Esophagus muscularis mucosa (tissue), 4 donors: ENCODE measurements around the gene PIGZ. TPM values are rescaled to one million over a fixed set of nuclear protein-coding genes. Genes with fewer than 3 reads are reported as not detected.

Experiments
- DNase-seq: peaks from one replicate; pipeline ENCODE4 v3.0.0-alpha.2; 2017; ENCODE audit errors: extremely low spot score
- H3K27ac ChIP-seq, 4 donors: fragments of 200-600 bp; sonication (generic); replicated peaks in 1 of 4; 1 replicate in 3 of 4; 2 replicates in 1 of 4; pipeline ENCODE4 v1.5.1; 2016 to 2019; ENCODE audit warnings: mild to moderate bottlenecking in 1 of 4
- H3K27me3 ChIP-seq, 4 donors: fragments of 200-600 bp; sonication (generic); one replicate each; pipeline versions ENCODE4 v1.5.1 to v1.6.0; 2016 to 2019
- H3K36me3 ChIP-seq, 4 donors: fragments of 200-600 bp; sonication (generic); one replicate each; pipeline ENCODE4 v1.5.1; 2016 to 2019
- H3K4me1 ChIP-seq, 4 donors: fragments of 200-600 bp; sonication (generic); one replicate each; pipeline ENCODE4 v1.5.1; 2016 to 2019
- H3K4me3 ChIP-seq, 4 donors: fragments of 200-600 bp; sonication (generic); 1 replicate in 2 of 4; 2 replicates in 2 of 4; pipeline ENCODE4 v1.5.1; 2016 to 2019; ENCODE audit warnings: mild to moderate bottlenecking in 4 of 4, moderate library complexity in 1 of 4
- H3K9me3 ChIP-seq, 4 donors: fragments of 200-600 bp; sonication (generic); 1 replicate in 3 of 4; 2 replicates in 1 of 4; pipeline ENCODE4 v1.5.1; 2016 to 2019
- EP300 ChIP-seq: sonication (generic); formaldehyde crosslinking; IDR thresholded peaks from one replicate; pipeline ENCODE4 v1.6.1; 2017; ENCODE audit warnings: antibody characterized with exemption
- POLR2A ChIP-seq: fragments of 450-650 bp; IDR thresholded peaks from one replicate; pipeline ENCODE4 v1.6.1; 2017; ENCODE audit warnings: antibody characterized with exemption, moderate library complexity, mild to moderate bottlenecking, low read depth
- POLR2AphosphoS5 ChIP-seq, 2 donors: sonication (generic); formaldehyde crosslinking; IDR thresholded peaks; one replicate each; pipeline ENCODE4 v1.6.1; 2017; ENCODE audit warnings: antibody characterized with exemption in 2 of 2
- WGBS: methylation state at CpG from one replicate; pipeline ENCODE4 v1.1.5; 2018; 5-methylcytosine and 5-hydroxymethylcytosine counted together
- intact Hi-C: fragments of 100-400 bp; cut with DNase I; formaldehyde crosslinking; loops from one replicate; pipeline ENCODE4 v1.15.1; 2023
- total RNA-seq, 4 donors: library from RNA; depleted of rRNA; stranded (reverse); fragments of >200 nt; gene quantifications; one replicate each; pipeline versions ENCODE4 v1.1.0 to v1.2.1, GENCODE V29; 2016
- TF ChIP-seq, protein P1 (sequence below), 3 experiments: fragments of 200-600 bp in 2 of 3; fragments of 450-650 bp in 1 of 3; sonication (generic) in 2 of 3; IDR thresholded peaks; one replicate each; pipeline ENCODE4 v1.5.1; 2017 to 2019; ENCODE audit warnings: antibody characterized with exemption in 3 of 3, mild to moderate bottlenecking in 2 of 3, moderate library complexity in 1 of 3

Gene PIGZ
- total RNA-seq, 4 donors from 2014 or later, result 12.9 to 18.2 (median 15.4) TPM

DNA sequence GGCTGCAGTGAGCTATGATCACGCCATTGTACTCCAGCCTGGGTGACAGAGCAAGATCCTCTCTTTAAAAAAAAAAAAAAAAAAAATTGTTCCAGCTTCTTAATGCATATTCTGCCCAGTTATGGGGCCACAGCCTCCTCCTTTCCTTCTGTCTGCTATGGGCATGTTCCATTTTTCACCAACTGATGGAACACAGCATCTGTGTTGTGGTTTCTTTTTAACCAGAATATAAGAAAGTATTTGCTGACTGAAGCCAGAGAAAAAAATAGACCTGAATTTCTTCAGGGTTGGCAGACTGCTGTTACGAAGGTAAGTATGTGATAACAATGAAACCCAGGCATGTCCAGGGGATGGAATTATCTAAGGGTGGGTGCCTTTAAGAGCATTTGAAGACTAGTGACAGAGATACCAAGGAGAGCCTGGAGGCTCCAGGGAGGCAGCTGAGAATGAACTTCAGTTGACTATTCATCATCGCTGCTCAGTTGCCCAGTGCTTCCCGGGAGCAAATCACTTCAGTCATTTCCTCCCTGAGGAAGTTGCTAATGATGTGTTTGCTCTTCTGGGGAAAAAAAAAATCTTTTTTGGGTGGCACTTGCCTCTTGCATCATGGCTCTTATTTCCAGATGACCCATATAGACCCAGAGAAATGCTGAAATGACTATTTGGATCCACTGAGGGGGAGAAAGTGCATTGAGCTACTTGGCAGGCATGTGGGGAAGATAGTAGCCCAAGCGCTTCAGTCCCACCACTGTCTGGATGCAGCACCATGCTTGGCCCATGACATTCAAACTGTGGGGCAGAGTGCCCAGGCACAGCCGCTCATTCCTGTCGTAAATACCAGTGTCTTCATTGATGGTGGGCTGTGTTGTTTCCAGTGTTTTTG is 40.8 kb downstream of the PIGZ start:
- no peaks in the 10 kb centered on the region for H3K4me1 ChIP-seq
- H3K9me3 ChIP-seq, result no peaks in the 10 kb centered on the region
- WGBS, result 94% methylated on average over 7 of the region's 7 CpGs
- H3K36me3 ChIP-seq, result peaks cover 27 to 62% (median 40%) of the 10 kb centered on the region in 4 donors
- DNase-seq, result no peak
- H3K27me3 ChIP-seq, result no peaks in the 10 kb centered on the region
- H3K27ac ChIP-seq, result no peak overlapping the region
- intact Hi-C loops, result no loop called here
- TF ChIP-seq EP300, result no peak
- no peak for TF ChIP-seq POLR2AphosphoS5 (IDR thresholded peaks at IDR 0.05)
- TF ChIP-seq, protein P1, sequence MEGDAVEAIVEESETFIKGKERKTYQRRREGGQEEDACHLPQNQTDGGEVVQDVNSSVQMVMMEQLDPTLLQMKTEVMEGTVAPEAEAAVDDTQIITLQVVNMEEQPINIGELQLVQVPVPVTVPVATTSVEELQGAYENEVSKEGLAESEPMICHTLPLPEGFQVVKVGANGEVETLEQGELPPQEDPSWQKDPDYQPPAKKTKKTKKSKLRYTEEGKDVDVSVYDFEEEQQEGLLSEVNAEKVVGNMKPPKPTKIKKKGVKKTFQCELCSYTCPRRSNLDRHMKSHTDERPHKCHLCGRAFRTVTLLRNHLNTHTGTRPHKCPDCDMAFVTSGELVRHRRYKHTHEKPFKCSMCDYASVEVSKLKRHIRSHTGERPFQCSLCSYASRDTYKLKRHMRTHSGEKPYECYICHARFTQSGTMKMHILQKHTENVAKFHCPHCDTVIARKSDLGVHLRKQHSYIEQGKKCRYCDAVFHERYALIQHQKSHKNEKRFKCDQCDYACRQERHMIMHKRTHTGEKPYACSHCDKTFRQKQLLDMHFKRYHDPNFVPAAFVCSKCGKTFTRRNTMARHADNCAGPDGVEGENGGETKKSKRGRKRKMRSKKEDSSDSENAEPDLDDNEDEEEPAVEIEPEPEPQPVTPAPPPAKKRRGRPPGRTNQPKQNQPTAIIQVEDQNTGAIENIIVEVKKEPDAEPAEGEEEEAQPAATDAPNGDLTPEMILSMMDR (IDR thresholded peaks at IDR 0.05), result no peak
- no peak for TF ChIP-seq POLR2A
- no peak overlapping the region for H3K4me3 ChIP-seq

DNA sequence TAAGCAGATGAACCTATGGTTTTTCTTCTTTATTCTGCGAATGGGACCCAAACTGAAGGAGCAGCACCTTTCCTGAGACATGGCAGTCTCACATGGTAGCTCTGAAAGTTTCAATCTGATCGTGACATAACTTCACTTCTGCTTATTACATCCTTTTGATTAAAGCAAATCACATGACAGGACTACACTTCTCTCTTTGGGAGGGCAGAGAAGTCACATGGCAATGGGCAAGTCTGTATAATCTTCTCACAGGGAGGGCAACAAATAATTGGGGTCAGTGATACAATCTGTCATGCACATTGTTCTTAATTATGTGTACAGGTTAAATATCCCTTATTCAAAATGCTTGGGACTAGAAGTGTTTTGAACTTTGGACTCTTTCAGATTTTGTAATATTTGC is 47.9 kb downstream of the PIGZ start:
- no peak overlapping the region for H3K4me3 ChIP-seq
- no peak overlapping the region for H3K27ac ChIP-seq
- intact Hi-C loops, result no loop called here
- no peaks in the 10 kb centered on the region for H3K9me3 ChIP-seq
- no peaks in the 10 kb centered on the region for H3K27me3 ChIP-seq
- DNase-seq, result no peak
- H3K4me1 ChIP-seq, result no peaks in the 10 kb centered on the region
- H3K36me3 ChIP-seq, result peaks cover 6 to 23% (median 20%) of the 10 kb centered on the region in 4 donors
- 47% methylated on average over 2 of the region's 2 CpGs for WGBS
- TF ChIP-seq, protein P1 (IDR thresholded peaks at IDR 0.05), result no peak

DNA sequence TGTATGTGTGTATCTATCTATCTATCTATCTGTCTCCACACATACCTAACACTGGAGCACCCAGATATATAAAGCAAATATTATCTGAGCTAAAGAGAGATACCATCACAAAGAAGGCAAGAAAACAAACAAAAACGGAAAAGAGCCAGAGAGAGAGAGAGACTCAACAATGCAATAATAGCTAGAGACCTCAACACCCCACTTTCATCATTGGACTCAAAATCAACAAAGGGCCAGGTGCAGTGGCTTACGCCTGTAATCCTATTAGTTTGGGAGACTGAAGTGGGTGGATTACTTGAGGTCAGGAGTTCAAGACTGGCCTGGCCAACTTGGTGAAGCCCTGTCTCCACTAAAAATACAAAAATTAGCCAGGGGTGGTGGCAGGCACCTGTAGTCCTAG is 49.7 kb downstream of the PIGZ start:
- no peak for DNase-seq
- 83% methylated on average over 2 of the region's 2 CpGs for WGBS
- H3K4me3 ChIP-seq, result no peak overlapping the region
- peaks cover 6 to 35% (median 33%) of the 10 kb centered on the region in 4 donors for H3K36me3 ChIP-seq
- no peak for TF ChIP-seq POLR2A
- H3K27ac ChIP-seq, result no peak overlapping the region
- H3K9me3 ChIP-seq, result no peaks in the 10 kb centered on the region
- no peaks in the 10 kb centered on the region for H3K4me1 ChIP-seq
- intact Hi-C loops, result no loop called here
- H3K27me3 ChIP-seq, result no peaks in the 10 kb centered on the region

DNA sequence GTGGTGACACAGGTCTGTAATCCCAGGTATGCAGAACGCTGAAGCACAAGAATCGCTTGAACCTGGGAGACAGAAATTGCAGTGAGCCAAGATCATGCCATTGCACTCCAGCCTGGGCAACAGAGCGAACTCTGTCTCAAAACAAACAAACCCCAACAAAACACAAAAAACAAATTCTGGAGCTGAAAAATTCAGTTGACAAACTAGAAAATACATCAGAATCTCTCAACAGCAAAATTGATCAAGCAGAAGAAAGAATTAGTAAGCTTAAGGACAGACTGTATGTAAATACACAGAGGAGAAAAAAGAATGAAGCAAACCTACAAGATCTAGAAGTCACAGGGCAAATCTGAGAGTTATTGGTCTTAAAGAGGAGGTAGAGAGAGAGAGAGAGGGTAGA is 51.6 kb downstream of the PIGZ start:
- 100% methylated on average over 3 of the region's 3 CpGs for WGBS
- H3K27ac ChIP-seq, result no peak overlapping the region

DNA sequence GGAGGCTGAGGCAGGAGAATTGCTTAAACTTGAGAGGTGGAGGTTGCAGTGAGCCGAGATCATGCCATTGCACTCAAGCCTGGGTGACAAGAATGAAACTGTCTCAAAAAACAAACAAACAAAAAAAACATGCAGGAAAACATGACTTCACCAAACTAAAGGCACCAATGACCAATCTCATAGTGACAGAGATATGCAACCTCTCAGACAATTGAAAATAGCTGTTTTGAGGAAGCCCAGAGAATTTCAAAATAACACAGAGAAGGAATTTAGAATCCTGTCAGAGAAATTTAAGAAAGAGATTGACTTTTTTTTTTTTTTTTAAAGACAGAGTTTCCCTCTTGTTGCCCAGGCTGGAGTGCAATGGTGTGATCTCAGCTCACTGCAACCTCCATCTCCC is 52.4 kb downstream of the PIGZ start:
- Histone ChIP-seq H3K27ac (no peak overlapping the region), H3K9me3 (no peaks in the 10 kb centered on the region), H3K36me3 (peaks cover 0 to 27% (median 25%) of the 10 kb centered on the region in 4 donors), H3K27me3 (no peaks in the 10 kb centered on the region), H3K4me1 (no peaks in the 10 kb centered on the region), H3K4me3 (no peak overlapping the region)
- intact Hi-C loops, result no loop called here
- TF ChIP-seq POLR2A (no peak), EP300 (no peak), POLR2AphosphoS5 (IDR thresholded peaks at IDR 0.05) (no peak)
- TF ChIP-seq, protein P1 (IDR thresholded peaks at IDR 0.05), result no peak
- no peak for DNase-seq
- WGBS, result 100% methylated on average over 1 of the region's 1 CpG

More for the DNA sequence above, 51.6 kb downstream of the PIGZ start:
- H3K4me1 ChIP-seq, result no peaks in the 10 kb centered on the region
- H3K36me3 ChIP-seq, result peaks cover under 1 to 29% (median 24%) of the 10 kb centered on the region in 4 donors
- H3K27me3 ChIP-seq, result no peaks in the 10 kb centered on the region
- no peak for DNase-seq
- H3K9me3 ChIP-seq, result no peaks in the 10 kb centered on the region
- no peak for TF ChIP-seq EP300
- TF ChIP-seq POLR2A, result no peak
- TF ChIP-seq, protein P1 (IDR thresholded peaks at IDR 0.05), result no peak
- TF ChIP-seq POLR2AphosphoS5 (IDR thresholded peaks at IDR 0.05), result no peak
- intact Hi-C loops, result no loop called here
- H3K4me3 ChIP-seq, result no peak overlapping the region
